ENCODE measurements around the gene IFI6.
A peak's percentile ranks its signal among the peaks of the same experiment; 100 is the strongest.

IFI6 gene

DNA sequence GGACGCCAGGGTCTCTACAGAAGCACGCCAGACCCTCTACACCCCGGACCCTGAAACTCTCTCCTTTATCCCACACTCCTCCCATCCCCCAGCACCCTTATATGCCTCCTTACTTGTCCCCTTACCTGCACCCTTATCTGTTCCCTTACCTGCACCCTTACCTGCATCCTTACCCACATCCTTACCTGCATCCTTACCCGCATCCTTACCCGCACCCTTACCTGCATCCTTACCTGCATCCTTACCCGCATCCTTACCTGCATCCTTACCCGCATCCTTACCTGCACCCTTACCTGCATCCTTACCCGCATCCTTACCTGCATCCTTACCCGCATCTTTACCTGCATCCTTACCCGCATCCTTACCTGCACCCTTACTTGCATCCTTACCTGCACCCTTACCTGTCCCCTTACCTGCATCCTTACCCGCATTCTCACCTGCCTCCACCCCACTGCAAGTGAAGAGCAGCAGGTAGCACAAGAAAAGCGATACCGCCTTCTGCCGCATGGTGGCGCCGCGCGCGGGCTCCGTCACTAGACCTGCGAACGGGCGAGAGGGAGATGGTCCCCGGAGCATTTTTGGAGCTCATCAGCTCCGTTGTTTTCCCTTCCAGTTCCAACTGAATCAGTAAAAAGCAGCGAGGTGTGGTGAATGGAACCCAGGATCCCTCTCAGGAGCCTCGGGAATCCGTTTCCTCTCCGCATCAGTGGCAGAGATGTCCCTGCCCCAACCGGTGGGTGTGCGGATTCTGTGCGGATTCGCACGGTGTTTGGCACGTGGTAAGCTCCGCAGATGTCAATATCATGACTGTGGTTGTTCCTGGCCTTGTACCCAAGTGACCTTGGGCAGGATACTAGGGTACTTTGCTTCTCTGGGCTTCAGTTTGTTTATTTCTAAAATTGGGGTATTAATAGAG, 2.9 kb downstream of the IFI6 start:
- no peak for DNase-seq (ENCODE audit: low read depth)
- H3K4me3 ChIP-seq (ENCODE audit: low read length), result peak overlapping the region; percentile 50
- TF ChIP-seq, protein P1, sequence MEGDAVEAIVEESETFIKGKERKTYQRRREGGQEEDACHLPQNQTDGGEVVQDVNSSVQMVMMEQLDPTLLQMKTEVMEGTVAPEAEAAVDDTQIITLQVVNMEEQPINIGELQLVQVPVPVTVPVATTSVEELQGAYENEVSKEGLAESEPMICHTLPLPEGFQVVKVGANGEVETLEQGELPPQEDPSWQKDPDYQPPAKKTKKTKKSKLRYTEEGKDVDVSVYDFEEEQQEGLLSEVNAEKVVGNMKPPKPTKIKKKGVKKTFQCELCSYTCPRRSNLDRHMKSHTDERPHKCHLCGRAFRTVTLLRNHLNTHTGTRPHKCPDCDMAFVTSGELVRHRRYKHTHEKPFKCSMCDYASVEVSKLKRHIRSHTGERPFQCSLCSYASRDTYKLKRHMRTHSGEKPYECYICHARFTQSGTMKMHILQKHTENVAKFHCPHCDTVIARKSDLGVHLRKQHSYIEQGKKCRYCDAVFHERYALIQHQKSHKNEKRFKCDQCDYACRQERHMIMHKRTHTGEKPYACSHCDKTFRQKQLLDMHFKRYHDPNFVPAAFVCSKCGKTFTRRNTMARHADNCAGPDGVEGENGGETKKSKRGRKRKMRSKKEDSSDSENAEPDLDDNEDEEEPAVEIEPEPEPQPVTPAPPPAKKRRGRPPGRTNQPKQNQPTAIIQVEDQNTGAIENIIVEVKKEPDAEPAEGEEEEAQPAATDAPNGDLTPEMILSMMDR (conservative IDR thresholded peaks at IDR 0.05; ENCODE audit: low read depth, low read length), result peak; percentile 90

DNA sequence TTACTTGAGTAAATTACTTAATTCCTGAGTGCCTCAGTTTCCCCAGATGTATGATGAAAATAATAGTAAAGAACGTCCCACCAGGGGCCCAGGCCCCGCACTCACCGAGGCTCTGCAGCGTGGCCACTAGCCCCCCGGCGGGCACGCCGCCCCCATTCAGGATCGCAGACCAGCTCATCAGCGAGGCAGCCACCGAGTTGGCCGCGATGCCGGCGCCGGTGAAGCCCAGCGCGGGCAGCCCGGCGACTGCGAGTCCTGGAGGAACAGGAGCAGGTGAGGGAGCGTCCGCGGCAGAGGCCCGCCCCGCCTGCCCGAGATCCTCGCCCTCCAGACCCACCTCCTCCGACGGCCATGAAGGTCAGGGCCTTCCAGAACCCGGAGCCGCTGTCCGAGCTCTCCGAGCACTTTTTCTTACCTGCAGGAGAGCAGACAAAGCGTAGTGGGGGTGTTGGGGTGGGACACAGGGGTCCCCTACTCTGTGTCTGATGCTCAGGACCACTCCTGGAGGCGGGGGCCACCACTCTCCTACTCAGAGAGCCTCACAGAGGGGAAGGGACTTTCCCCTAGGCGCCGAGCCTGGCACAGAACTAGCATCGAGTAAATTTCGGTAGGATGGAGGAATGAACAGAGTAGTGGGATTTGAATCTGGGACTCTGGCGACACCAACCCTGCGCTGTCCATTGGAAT, 3.7 kb downstream of the IFI6 start:
- TF ChIP-seq, protein P1 (conservative IDR thresholded peaks at IDR 0.05; ENCODE audit: low read depth, low read length), result no peak
- no peak for DNase-seq (ENCODE audit: low read depth)
- no peak overlapping the region for H3K4me3 ChIP-seq (ENCODE audit: low read length)

DNA sequence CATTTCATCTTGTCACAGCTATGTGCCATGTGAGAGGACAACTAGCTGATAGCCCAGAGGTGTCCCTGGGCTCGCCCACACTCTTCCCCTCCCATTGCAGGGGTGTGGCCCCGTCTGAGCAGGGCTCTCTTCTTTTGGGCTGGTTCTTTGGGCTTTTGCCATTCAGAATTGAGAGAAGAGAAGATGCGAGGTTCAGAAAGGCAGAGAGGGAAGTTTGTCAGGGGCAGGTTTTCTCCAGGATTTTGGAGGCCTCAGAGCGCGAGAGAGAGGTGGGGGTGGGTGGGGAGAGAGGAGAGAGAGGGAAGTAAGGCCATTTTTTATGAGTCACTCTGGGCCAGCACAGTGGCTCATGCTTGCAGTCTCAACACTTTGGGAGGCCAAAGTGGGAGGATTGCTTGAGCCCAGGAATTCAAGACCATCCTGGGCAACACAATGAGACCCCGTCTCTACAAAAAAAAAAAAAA, 5.2 kb downstream of the IFI6 start:
- DNase-seq (ENCODE audit: low read depth), result no peak
- H3K4me3 ChIP-seq (ENCODE audit: low read length), result no peak overlapping the region
- TF ChIP-seq, protein P1 (conservative IDR thresholded peaks at IDR 0.05; ENCODE audit: low read depth, low read length), result no peak

DNA sequence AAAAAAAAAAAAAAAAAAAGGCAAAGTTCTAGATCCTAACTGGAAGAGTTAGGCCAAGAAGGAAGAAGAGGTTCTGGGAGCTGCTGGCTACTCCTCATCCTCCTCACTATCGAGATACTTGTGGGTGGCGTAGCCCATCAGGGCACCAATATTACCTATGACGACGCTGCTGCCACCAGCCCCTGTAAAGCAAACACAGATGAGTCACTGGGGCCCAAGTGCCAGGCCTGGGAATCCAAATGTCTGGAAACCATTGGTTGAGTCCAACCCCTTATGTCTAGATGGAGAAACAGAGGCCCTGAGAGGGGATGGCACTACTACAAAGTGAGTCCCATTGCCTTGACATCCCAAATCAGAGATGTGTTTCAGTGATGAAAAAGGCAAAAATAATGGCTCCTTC, 5.7 kb downstream of the IFI6 start:
- H3K4me3 ChIP-seq (ENCODE audit: low read length), result no peak overlapping the region
- TF ChIP-seq, protein P1 (conservative IDR thresholded peaks at IDR 0.05; ENCODE audit: low read depth, low read length), result no peak
- DNase-seq (ENCODE audit: low read depth), result no peak

DNA sequence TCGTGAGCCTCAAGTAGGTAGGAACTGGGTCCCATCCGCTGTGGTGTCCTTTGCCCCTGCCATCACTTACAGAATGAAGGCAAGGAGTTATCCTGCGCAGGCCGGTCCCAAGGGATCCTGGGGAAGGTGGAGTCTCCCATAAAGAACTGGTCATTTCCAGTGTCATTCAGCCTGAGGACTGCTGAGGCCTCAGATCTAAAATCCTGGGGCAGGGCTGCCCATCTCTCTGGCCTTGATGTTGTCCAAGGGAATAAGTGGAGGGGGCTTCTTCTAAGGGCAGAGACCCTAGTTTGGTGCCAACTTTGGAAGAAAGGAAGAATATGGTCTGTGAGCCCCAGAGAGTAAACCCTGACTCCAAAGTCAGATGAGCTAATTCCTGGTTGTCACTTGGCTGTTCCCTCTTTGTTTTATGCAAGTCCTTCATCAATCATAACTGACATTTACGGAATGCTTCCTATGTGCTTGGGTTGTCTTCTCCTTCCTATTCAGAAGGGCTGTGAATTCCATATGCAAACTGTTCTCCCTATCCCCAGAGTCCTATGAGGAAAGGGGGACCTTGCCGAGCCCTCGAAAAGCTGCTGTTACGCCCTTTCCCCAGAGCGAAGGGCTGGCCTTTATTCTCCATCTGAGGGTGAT, 6.9 kb downstream of the IFI6 start:
- no peak for DNase-seq (ENCODE audit: low read depth)
- TF ChIP-seq, protein P1 (conservative IDR thresholded peaks at IDR 0.05; ENCODE audit: low read depth, low read length), result no peak
- no peak overlapping the region for H3K4me3 ChIP-seq (ENCODE audit: low read length)

DNA sequence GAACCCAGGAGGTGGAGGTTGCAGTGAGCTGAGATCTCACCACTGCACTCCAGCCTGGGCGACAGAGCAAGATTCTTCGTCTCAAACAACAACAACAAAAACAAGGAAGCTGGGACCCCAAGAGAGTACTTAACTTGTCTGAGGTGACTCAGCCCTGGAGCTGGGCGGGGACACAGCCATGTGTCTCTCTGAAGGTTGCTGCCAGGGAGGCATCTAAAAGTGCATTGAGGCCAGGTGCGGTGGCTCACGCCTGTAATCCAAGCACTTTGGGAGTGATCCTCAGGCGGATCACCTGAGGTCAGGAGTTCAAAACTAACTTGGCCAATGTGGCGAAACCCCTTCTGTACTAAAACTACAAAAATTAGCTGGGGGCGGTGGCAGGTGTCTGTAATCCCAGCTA, 7.7 kb downstream of the IFI6 start:
- H3K4me3 ChIP-seq (ENCODE audit: low read length), result no peak overlapping the region
- DNase-seq (ENCODE audit: low read depth), result no peak
- TF ChIP-seq, protein P1 (conservative IDR thresholded peaks at IDR 0.05; ENCODE audit: low read depth, low read length), result no peak

All from retinal pigment epithelial cell (primary cell).